GM18873 (cell line): ENCODE results near the gene PLA2R1.

Experiments used
- ATAC-seq: cut with Tn5 transposase; IDR thresholded peaks from one replicate; pipeline ENCODE4 v1.9.1; 2021; ENCODE audit warnings: mild to moderate bottlenecking, moderate library complexity, moderate number of reproducible peaks; ENCODE audit not compliant: unreplicated experiment, low FRiP score

The PLA2R1 gene

DNA sequence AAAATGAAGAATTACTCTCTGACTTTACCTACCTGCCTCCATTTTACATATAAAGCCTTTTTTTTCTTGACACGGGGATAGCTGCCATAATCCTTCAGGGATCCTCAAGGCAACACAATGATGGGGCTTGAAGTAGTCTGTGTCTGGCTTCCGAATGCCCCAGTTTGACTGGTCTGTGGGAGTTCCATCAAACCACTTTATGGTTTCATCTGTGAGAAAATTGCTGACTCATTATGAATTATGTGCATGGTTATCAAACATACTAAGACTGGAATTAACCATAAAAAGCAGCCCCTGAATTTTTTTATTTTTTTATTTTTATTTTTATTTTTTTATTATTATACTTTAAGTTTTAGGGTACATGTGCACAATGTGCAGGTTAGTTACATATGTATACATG, 117.5 kb downstream of the PLA2R1 start:
- ATAC-seq: no peak

DNA sequence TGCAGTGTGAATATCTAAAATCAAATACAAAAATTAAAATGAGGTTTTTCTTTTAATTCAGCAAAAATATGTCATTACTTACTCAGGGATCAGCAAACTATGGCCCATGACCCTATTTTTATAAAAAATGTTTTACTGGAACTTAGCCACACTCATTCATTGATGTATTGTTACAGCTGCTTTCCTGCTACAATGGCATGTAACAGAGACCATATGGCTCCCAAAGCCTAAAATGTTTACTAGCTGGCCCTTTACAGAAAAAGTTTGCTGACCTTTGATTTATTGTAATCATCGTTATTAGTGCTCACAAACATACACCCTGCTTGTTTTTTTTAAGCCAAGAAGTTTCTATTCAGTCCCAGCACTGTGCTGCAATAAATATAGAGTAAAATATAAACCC, 120.3 kb downstream of the PLA2R1 start:
- no peak for ATAC-seq

DNA sequence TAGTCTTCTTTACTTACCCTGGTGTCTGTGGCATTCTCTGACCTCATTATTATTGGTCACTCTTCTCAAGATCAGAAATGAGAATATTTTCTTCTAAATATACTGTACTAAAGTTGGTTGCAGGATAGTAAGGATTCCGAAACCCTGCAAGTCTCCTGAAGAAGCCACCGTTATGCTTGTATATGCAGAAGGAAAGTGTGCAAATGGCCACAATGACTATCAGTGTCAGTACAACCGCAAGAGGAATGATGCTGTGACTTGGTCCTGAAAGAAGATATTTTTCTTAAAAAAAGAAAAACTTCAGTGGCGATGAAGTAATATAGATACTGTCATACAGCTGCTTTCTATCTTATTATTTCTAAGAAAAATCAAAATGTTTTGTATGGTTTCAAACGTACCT, 120.7 kb downstream of the PLA2R1 start:
- ATAC-seq: no peak

DNA sequence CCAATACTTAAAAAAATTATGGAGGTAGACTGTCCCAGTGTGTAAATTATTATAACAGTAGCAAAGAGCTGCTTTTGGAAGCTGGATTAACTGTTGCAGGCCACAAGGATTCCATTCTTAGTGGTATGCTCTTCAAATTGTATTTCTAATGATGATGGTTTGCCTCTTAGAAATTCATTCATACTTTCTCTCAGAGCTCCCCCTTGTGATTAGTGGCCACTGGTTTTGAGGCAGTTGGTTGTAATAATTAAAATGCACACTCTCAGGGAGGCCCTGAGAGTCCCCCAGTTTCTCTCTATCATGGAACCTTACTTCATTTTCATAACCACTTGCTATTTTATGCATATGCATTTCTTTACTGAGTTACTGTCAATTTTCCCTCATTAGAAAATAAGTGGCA, 122.5 kb downstream of the PLA2R1 start:
- ATAC-seq: no peak

DNA sequence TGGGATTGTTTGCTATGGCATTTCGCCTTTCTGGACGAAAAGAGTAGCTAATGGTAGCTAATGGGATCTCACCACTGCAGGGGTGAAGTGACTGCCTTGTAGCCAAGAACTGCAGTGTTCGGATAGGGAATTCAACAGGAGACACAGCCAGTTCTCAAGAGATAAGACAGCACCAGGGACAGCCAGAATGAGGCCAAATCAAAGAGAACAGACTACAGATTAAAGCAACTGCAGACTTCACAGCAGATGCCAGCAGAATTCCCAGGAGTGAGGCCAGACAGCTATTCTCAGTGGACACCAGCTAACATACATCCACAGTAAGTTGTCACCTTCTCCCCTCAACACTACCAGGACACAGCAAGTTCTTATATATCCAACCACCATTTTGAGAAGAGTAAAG, 124.0 kb downstream of the PLA2R1 start:
- ATAC-seq: no peak

DNA sequence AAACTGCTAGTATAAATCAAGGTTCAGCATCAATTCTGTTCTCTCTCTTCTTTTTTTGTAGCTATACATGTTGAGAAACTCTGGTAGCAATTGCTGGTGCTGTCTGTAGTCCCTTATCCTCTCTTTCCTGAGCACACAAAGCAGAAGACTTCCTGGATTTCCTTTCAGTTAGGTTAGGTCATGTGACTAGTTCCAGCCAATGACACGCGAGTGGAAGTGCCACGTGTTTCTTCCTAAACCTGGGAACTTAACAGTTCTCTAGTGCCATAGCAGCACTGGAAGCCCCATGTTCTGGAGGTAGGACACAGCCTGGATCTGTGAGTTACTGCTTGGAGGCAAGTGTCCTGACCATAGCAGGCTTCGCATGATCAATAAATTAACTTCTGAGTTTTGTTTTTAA, 125.9 kb downstream of the PLA2R1 start:
- ATAC-seq: no peak

DNA sequence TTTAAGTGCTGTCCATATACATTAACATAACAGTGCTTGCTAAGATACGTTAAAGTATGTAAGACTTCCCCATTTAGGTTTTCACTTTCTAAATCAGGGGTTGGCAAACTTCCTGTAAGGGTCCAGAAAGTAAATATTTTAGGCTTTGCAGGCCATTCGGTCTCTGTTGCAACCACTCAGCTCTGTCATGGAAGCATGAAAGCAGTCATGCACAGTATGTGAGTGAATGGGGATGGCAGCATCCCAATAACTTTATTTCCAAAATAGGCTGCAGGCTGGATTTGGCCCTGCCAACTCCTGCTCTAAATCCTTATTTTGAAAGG, 128.7 kb downstream of the PLA2R1 start:
- ATAC-seq: peak; percentile 71

DNA sequence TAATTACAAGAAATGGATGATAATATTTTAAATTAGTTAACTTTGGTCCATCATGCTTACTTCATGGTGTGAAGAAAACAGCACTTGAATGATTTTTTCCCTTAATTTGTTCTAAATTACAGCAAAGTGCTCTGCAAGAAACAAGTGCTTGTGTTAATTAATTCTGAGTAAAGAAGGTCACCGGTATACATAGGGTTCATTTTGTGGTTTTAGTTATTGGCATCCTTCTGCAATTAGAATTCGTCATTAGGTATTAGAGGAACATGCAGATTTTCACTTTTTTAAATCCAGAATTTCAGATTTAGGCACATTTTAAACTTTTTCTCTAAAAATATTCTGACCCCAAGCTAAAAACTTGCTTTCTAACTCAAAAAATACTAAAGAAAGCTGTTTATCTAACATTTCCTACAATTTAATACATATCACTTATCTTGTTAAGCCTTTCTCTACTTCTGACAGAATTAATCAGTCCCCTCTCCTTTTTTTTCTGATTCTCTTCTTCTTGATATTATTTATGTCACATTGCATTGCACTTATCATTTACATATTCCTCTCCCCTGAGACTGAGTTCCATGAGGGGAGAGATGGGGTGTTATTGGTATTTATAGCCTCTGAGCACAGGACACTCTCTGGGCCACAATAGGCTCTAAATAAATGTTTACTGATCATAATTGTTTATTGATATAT, 129.2 kb downstream of the PLA2R1 start:
- ATAC-seq: no peak

DNA sequence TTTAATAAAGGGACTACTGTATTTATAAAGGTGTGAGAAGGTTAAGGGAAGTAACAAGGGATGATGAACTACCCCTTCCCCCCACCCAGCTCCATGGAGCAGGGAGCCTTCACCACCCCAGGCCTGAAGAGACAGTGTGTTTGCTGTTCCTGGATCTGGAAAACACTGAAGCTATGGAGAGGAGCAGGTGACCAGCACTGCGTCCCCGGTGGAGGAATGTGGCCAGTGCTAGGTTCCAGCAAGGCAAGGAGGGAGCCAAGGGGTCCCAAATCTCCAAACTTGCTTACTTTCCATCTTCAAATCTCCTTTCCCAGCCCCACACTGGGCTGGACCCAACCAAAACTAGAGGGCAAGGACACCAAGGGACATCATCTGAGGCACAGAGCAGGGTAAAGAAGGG, 135.7 kb downstream of the PLA2R1 start:
- no peak for ATAC-seq

DNA sequence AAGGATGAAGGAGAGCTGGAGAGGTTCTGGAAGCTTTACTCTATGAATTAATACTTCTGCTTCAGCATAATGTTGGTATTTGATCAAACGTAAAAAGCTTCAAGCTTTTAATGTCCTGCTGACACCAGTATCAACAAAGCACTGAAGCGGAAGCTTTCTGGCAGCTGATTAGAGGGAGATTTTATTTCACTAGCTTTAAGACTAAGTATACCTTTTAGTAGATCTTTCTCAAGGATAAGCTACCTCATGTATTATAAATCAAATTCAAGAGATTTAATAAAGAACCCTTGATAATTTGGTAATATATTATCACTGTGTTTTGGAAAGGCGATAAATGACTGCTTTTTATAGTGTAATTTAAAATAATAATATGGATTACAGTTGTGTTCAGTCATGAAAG, 136.4 kb downstream of the PLA2R1 start:
- ATAC-seq: no peak

DNA sequence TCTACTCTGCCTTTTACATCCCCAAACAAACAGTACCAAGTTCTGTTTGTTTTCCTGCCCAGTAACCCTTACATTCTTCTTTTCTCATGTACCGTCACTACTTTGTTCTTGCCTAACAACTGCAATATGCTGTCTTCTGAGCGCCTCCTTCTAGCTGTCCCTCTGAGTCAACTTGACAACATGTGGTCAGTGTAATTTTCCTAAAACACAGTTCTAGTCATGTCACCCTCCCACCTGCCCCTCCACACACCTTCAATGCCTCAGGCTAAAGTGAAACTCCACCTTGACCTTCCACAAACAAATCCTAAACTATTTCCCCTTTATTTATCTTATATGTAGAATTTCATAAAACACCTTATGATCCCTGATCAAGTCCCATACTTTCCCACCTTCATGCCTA, 139.9 kb downstream of the PLA2R1 start:
- peak; percentile 80 for ATAC-seq

DNA sequence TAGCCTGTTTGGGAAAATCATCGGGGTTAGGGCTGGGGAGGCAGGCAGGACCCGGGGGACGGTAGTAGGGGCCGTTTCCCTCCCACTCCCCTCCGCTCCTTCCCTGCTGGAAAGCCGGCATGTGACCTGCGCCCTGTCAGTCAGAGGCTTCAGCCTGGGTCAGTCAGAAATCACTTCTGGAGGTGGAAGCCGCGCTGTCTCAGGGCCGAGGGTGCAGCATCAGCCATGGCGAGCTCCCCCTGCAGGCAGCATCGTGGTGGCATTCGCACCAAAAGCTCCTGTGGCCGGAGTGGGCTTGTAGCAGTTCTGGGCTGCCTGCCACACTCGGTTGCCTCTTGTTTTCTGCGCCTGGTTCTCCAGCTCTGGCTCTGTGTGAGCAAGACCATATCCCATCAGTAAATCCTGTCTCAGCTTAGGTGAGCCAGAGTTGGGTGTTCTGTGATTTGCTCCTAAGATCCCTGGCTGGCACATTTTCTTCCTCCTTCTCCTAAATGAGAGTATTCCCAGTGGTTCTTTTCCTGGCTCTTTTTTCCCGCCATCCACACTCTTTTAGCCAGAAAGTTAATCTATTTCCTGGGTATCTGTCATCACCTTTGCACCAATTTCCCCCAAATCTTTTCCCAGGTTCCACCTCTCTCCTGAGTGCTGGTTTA, 140.5 kb downstream of the PLA2R1 start:
- ATAC-seq: peak; percentile 73

DNA sequence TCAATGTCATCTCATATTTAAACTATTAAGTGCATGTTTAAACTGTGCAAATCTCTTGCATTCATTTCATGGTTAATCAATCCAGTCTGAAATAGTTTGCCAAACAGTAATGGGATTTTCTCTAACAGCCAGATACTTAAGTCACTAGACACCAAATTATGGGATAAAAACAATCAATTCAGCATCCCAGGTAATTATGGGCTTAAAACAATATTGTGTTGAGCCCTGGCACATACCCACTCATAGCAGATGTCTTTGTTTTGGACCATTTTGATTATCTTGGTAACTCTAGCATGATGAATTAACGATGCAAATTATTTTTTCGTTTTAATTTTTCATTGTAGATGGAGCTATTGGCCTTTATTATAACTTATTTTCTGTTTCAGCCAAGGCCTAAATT, 145.9 kb downstream of the PLA2R1 start:
- ATAC-seq: no peak

DNA sequence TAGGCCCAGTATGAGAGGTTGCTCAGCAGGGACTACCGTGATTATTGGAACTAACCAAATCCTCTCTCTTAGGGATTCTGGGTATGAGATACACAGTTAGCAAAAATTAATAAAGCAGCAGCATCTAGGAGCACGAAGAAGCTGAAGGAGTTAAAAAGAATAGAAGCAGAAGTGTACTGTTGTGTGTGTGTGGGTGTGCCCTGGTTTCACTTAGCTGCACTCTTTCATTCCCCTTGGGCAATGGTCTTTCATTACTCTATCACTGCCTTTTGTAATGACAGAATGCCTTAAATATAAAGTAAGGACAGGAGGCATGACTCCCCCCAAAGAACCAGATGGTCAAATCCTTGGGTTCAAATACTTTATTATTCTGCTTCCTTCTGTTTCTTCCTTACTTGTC, 148.5 kb downstream of the PLA2R1 start:
- ATAC-seq: no peak

DNA sequence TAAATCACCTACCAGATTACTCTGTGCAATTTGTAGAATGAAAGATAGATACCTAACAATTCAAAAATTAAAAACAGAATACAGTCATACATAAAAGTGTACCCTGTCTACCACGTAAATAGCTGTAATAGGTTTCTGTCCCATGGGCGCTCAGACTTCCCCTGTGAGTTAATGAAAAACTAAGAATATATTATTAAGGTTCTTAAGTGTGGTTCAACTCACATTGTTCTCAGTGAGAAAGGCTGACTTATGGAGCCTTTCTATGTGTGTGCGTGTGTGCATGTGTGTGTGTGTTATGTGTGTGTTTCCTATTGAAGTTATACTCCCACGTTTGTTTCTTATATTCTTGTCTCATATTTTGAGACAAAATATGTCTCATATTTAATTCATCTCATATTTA, 149.8 kb downstream of the PLA2R1 start:
- no peak for ATAC-seq

DNA sequence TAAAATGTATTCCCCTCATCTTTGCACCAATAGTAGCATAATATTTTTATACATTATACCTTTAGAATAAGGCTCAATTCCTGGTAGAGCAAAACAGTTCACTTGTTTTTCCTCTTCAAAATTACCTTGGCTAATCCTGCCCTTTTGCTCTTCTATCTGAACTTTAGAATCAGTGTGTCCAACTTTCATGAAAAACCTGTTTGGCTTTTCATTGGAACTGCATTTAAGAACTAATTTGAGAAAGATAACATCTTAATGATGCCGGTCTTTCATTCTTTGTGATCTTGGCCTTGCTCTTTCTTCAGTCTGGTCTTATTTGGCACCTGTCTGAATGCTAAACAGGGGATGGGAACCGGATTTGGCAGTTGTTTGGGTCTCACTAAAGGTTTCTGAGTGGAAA, 151.5 kb downstream of the PLA2R1 start:
- no peak for ATAC-seq

DNA sequence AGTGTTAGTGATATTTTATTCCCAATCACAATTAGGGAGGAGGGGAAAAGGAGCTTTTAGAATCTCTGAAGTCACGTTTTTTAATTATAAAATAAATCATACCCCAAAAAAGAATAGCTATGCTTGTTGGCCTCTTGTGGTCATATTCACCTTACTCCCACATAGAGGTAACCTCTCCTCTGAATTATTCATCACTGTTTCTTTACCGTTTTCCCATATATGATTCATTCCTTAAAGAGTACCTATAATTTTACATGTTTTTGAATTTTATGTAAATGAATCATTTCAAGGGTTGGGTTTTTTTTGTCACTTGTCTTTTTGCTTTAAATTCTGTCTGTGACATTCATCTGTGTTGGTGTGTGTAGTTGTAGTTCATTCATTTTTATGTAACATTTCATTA, 153.8 kb downstream of the PLA2R1 start:
- no peak for ATAC-seq

DNA sequence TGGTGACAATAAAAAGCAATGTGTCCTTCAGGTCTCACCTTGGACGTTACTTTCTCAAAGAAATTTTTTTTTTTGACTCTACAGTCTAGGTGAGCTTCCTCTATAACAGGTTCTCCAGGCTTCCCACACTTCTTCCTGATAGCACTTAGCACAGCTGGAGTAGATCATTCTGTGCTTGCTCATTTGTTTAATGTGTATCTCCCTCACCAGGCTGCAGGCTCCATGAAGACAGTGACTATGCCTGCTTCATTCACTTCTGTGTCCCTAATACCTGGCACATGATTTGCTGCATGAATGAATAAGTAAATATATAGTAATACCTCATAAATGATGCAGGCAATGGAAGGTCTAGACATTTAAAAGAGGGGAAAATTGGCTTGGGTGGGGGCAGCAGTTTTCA, 154.5 kb downstream of the PLA2R1 start:
- no peak for ATAC-seq

DNA sequence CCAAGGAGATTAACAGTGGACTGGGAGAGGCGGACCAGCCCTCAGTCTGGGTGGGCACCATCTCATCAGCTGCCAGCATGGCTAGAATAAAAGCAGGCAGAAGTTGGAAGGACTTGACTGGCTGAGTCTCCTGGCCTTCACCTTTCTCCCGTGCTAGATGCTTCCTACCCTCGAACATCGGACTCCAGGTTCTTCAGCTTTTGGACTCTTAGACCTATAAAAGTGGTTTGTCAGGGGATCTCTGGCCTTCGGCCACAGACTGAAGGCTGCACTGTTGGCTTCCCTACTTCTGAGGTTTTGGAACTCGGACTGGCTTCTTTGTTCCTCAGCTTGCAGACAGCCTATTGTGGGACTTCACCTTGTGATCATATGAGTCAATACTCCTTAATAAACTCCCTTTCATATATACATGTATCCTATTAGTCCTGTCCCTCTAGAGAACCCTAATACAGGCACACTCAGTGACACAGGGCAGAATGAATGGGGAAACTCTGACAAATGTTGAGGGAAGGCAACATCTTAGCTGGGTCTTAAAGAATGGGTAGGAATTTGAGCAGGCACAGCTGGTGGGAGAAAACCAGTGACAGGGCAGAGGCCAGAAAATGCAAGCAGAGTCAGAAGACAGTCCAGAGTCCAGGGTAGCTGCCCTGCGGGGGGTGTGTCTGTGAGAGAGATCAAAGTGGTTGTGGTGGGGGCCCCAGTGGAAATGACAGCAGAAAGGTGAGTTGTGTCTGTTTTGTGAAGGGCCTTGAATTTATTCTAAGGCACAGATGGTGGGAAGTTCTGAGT, 156.3 kb downstream of the PLA2R1 start:
- no peak for ATAC-seq

DNA sequence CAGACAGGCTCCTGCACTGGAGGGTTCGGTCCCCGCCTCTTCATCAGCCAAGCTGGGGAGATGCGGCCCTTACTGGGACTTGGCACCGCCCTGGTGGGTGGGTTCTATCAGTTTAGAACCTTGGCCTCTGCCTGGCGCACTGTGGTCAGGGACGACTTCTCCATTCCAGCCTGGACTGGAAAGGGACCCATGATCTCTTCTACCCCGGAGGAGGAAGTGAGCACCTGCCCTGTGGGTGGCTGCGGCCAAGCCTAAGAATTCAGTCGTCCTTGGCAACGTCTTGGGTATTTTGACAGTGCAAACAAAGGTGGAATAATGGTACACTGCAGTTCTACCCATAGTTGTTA, 157.5 kb downstream of the PLA2R1 start:
- ATAC-seq: peak; percentile 45

DNA sequence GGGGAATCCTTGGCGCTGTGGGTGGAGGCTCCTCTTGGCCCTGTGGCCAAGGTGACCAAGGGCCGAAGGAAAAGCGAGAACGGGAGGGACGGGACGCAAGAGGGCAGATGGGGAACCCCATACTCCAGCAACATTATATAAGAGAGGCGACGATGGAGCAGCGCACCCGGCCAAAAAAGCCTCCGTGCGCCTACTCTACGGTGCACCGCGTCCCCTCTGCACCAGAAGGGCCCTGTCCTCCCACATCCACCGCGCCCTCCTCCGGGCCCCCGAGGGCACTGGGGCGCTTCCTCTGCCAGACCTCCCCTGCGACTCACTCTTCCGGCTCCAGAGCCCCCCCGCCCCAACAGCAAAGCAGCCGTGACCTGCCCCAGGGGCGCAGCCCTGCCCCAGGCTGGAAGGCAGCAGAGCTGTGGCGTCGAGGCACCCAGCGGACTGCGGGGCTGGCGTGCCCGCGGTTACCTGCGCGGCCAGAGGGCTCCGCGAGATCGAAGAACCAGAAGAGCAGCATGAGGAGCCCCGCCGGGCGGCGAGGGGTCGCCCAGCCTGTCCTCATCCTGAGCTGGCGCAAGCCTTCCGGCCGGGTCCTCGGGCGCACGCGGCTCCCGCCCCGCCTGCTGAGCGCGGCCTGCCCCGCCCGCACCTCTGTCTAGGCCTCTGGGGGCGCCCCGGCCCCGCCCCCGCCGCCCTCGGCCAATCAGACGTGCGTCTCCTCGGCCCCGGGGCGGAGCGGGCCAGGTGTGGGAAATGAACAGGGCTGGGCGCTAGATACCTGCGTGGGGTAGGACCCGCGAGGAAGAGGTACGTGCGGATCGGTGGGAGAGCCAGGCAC, 158.1 kb downstream of the PLA2R1 start, which contains the start of gene LY75:
TSS of gene LY75 (minus strand) at position 630 of the 832 bp plus-strand sequence.
- peak; percentile 73 for ATAC-seq
